ENCODE measurements around the gene KIAA0513.
A peak's percentile ranks its signal among the peaks of the same experiment; 100 is the strongest.
"Not testable (repeated sequence)": the region's sequence is repeated elsewhere in the genome, so short reads cannot be mapped to it uniquely, and the experiment has no call there.

Gene KIAA0513

GRCh38 chr16:85018529-85019236 is 8.9 kb upstream of the KIAA0513 start:
- Histone ChIP-seq H3K9ac (ENCODE audit: low read length) (no peak overlapping the region), H3K4me1 (ENCODE audit: insufficient read depth, low read length) (peaks cover 7% of the 10 kb centered on the region), H3K27ac (ENCODE audit: low read depth, low read length) (no peak overlapping the region), H3K4me3 (ENCODE audit: low read depth in 1 of 2, low read length in 2 of 2) (no peak overlapping the region), H3K36me3 (ENCODE audit: insufficient read depth, low read length) (no peaks in the 10 kb centered on the region), H3K27me3 (ENCODE audit: control insufficient read depth in 1 of 2, insufficient read depth in 2 of 2, low read length in 2 of 2) (no peaks in the 10 kb centered on the region), H3K9me3 (ENCODE audit: low read length) (no peaks in the 10 kb centered on the region)

GRCh38 chr16:85019659-85020245 is 7.8 kb upstream of the KIAA0513 start:
- H3K4me3 ChIP-seq (ENCODE audit: low read depth in 1 of 2, low read length in 2 of 2): peak overlapping the region in 1 of 2 donors; percentile 27
- H3K27me3 ChIP-seq (ENCODE audit: control insufficient read depth in 1 of 2, insufficient read depth in 2 of 2, low read length in 2 of 2): no peaks in the 10 kb centered on the region
- H3K9ac ChIP-seq (ENCODE audit: low read length): no peak overlapping the region
- H3K4me1 ChIP-seq (ENCODE audit: insufficient read depth, low read length): peaks cover 7% of the 10 kb centered on the region
- no peak overlapping the region for H3K27ac ChIP-seq (ENCODE audit: low read depth, low read length)
- H3K36me3 ChIP-seq (ENCODE audit: insufficient read depth, low read length): no peaks in the 10 kb centered on the region
- H3K9me3 ChIP-seq (ENCODE audit: low read length): no peaks in the 10 kb centered on the region

- no peak overlapping the region for H3K27ac ChIP-seq (ENCODE audit: low read depth, low read length)
- H3K4me1 ChIP-seq (ENCODE audit: insufficient read depth, low read length): peaks cover 25% of the 10 kb centered on the region
- H3K27me3 ChIP-seq (ENCODE audit: control insufficient read depth in 1 of 2, insufficient read depth in 2 of 2, low read length in 2 of 2): no peaks in the 10 kb centered on the region
- no peaks in the 10 kb centered on the region for H3K36me3 ChIP-seq (ENCODE audit: insufficient read depth, low read length)
- no peak overlapping the region for H3K4me3 ChIP-seq (ENCODE audit: low read depth in 1 of 2, low read length in 2 of 2)
- no peak overlapping the region for H3K9ac ChIP-seq (ENCODE audit: low read length)
- no peaks in the 10 kb centered on the region for H3K9me3 ChIP-seq (ENCODE audit: low read length)
These were observed 1.6 kb upstream of the KIAA0513 start for GRCh38 chr16:85025781-85026653.

GRCh38 chr16:85026703-85027102 is 892 bp upstream of the KIAA0513 start:
- H3K4me1 ChIP-seq (ENCODE audit: insufficient read depth, low read length): peaks cover 25% of the 10 kb centered on the region
- H3K4me3 ChIP-seq (ENCODE audit: low read depth in 1 of 2, low read length in 2 of 2): peak overlapping the region; percentile 78 to 88
- peak overlapping the region; percentile 43 for H3K27ac ChIP-seq (ENCODE audit: low read depth, low read length)
- H3K9ac ChIP-seq (ENCODE audit: low read length): peak overlapping the region; percentile 49
- no peaks in the 10 kb centered on the region for H3K36me3 ChIP-seq (ENCODE audit: insufficient read depth, low read length)
- H3K27me3 ChIP-seq (ENCODE audit: control insufficient read depth in 1 of 2, insufficient read depth in 2 of 2, low read length in 2 of 2): no peaks in the 10 kb centered on the region
- H3K9me3 ChIP-seq (ENCODE audit: low read length): no peaks in the 10 kb centered on the region

GRCh38 chr16:85027958-85028684 is 526 bp downstream of the KIAA0513 start:
- no peaks in the 10 kb centered on the region for H3K27me3 ChIP-seq (ENCODE audit: control insufficient read depth in 1 of 2, insufficient read depth in 2 of 2, low read length in 2 of 2)
- no peaks in the 10 kb centered on the region for H3K9me3 ChIP-seq (ENCODE audit: low read length)
- H3K4me1 ChIP-seq (ENCODE audit: insufficient read depth, low read length): peaks cover 25% of the 10 kb centered on the region
- no peaks in the 10 kb centered on the region for H3K36me3 ChIP-seq (ENCODE audit: insufficient read depth, low read length)
- peak overlapping the region; percentile 96 for H3K27ac ChIP-seq (ENCODE audit: low read depth, low read length)
- H3K9ac ChIP-seq (ENCODE audit: low read length): peak overlapping the region; percentile 23
- peak overlapping the region; percentile 70 to 88 for H3K4me3 ChIP-seq (ENCODE audit: low read depth in 1 of 2, low read length in 2 of 2)

- Histone ChIP-seq H3K4me3 (ENCODE audit: low read depth in 1 of 2, low read length in 2 of 2) (peak overlapping the region in 1 of 2 donors; percentile 88), H3K9ac (ENCODE audit: low read length) (peak overlapping the region; percentile 23), H3K27ac (ENCODE audit: low read depth, low read length) (peak overlapping the region; percentile 96)
These were observed 1.3 kb downstream of the KIAA0513 start for GRCh38 chr16:85028685-85029407.

GRCh38 chr16:85029408-85029784 is 1.8 kb downstream of the KIAA0513 start:
- H3K36me3 ChIP-seq (ENCODE audit: insufficient read depth, low read length): no peaks in the 10 kb centered on the region

More at GRCh38 chr16:85028685-85029407, 1.3 kb downstream of the KIAA0513 start:
- H3K27me3 ChIP-seq (ENCODE audit: control insufficient read depth in 1 of 2, insufficient read depth in 2 of 2, low read length in 2 of 2): no peaks in the 10 kb centered on the region
- no peaks in the 10 kb centered on the region for H3K9me3 ChIP-seq (ENCODE audit: low read length)
- peaks cover 25% of the 10 kb centered on the region for H3K4me1 ChIP-seq (ENCODE audit: insufficient read depth, low read length)
- H3K36me3 ChIP-seq (ENCODE audit: insufficient read depth, low read length): no peaks in the 10 kb centered on the region

GRCh38 chr16:85029981-85030401 is 2.4 kb downstream of the KIAA0513 start:
- no peaks in the 10 kb centered on the region for H3K9me3 ChIP-seq (ENCODE audit: low read length)
- peaks cover 25% of the 10 kb centered on the region for H3K4me1 ChIP-seq (ENCODE audit: insufficient read depth, low read length)
- H3K36me3 ChIP-seq (ENCODE audit: insufficient read depth, low read length): no peaks in the 10 kb centered on the region
- no peak overlapping the region for H3K27ac ChIP-seq (ENCODE audit: low read depth, low read length)
- H3K9ac ChIP-seq (ENCODE audit: low read length): no peak overlapping the region
- no peaks in the 10 kb centered on the region for H3K27me3 ChIP-seq (ENCODE audit: control insufficient read depth in 1 of 2, insufficient read depth in 2 of 2, low read length in 2 of 2)
- peak overlapping the region in 1 of 2 donors; percentile 88 for H3K4me3 ChIP-seq (ENCODE audit: low read depth in 1 of 2, low read length in 2 of 2)

More at GRCh38 chr16:85029408-85029784, 1.8 kb downstream of the KIAA0513 start:
- Histone ChIP-seq H3K27me3 (ENCODE audit: control insufficient read depth in 1 of 2, insufficient read depth in 2 of 2, low read length in 2 of 2) (no peaks in the 10 kb centered on the region), H3K4me3 (ENCODE audit: low read depth in 1 of 2, low read length in 2 of 2) (peak overlapping the region in 1 of 2 donors; percentile 88), H3K27ac (ENCODE audit: low read depth, low read length) (no peak overlapping the region), H3K4me1 (ENCODE audit: insufficient read depth, low read length) (peaks cover 25% of the 10 kb centered on the region), H3K9ac (ENCODE audit: low read length) (no peak overlapping the region), H3K9me3 (ENCODE audit: low read length) (no peaks in the 10 kb centered on the region)

GRCh38 chr16:85031451-85031850 is 3.9 kb downstream of the KIAA0513 start:
- no peak overlapping the region for H3K9ac ChIP-seq (ENCODE audit: low read length)
- no peaks in the 10 kb centered on the region for H3K9me3 ChIP-seq (ENCODE audit: low read length)
- no peak overlapping the region for H3K27ac ChIP-seq (ENCODE audit: low read depth, low read length)
- H3K27me3 ChIP-seq (ENCODE audit: control insufficient read depth in 1 of 2, insufficient read depth in 2 of 2, low read length in 2 of 2): no peaks in the 10 kb centered on the region
- peaks cover 23% of the 10 kb centered on the region for H3K4me1 ChIP-seq (ENCODE audit: insufficient read depth, low read length)
- H3K36me3 ChIP-seq (ENCODE audit: insufficient read depth, low read length): no peaks in the 10 kb centered on the region
- no peak overlapping the region for H3K4me3 ChIP-seq (ENCODE audit: low read depth in 1 of 2, low read length in 2 of 2)

GRCh38 chr16:85032187-85032586 is 4.6 kb downstream of the KIAA0513 start:
- H3K9ac ChIP-seq (ENCODE audit: low read length); H3K27ac ChIP-seq (ENCODE audit: low read depth, low read length); H3K4me3 ChIP-seq (ENCODE audit: low read depth in 1 of 2, low read length in 2 of 2); H3K36me3 ChIP-seq (ENCODE audit: insufficient read depth, low read length); H3K9me3 ChIP-seq (ENCODE audit: low read length); H3K27me3 ChIP-seq (ENCODE audit: control insufficient read depth in 1 of 2, insufficient read depth in 2 of 2, low read length in 2 of 2): not testable (repeated sequence)
- peaks cover 22% of the 10 kb centered on the region for H3K4me1 ChIP-seq (ENCODE audit: insufficient read depth, low read length)
